Right lobe of liver (tissue), 6 donors: Measurements from ENCODE around the gene SLC27A1. TPM values are rescaled to one million over a fixed set of nuclear protein-coding genes. Genes with fewer than 3 reads are reported as not detected.

Experiments used
- ATAC-seq, 4 donors: fragments of 200-7000 bp; cut with Tn5 transposase; one replicate each; pipeline ENCODE4 v1.9.1; 2020; ENCODE audit warnings: mild to moderate bottlenecking in 4 of 4, moderate library complexity in 4 of 4
- DNase-seq, 3 donors: peaks; one replicate each; pipeline ENCODE4 v3.0.0-alpha.2; 2020
- H3K27ac ChIP-seq, 3 donors: fragments of 200-600 bp; one replicate each; pipeline ENCODE4 v1.8.0; 2022
- H3K27me3 ChIP-seq, 2 donors: fragments of 200-600 bp; one replicate each; pipeline ENCODE4 v1.8.0; 2022
- H3K36me3 ChIP-seq, 4 donors: fragments of 200-600 bp; sonication (generic) in 1 of 4; one replicate each; pipeline versions ENCODE4 v1.5.1 to v1.8.0; 2017 to 2022; ENCODE audit warnings: control low read depth in 1 of 4
- H3K4me1 ChIP-seq, 4 donors: fragments of 200-600 bp; sonication (generic) in 1 of 4; one replicate each; pipeline versions ENCODE4 v1.5.1 to v1.8.0; 2017 to 2022; ENCODE audit warnings: control low read depth in 1 of 4
- H3K4me3 ChIP-seq, 3 donors: fragments of 200-600 bp; one replicate each; pipeline ENCODE4 v1.8.0; 2022
- H3K9me3 ChIP-seq, 4 donors: fragments of 200-600 bp; sonication (generic) in 1 of 4; one replicate each; pipeline versions ENCODE4 v1.5.1 to v1.8.0; 2017 to 2022; ENCODE audit warnings: control low read depth in 1 of 4
- CTCF ChIP-seq, 4 donors: fragments of 200-600 bp in 3 of 4; fragments of 450-650 bp in 1 of 4; IDR thresholded peaks; one replicate each; pipeline versions ENCODE4 v1.5.1 to v1.8.0; 2016 to 2022; ENCODE audit warnings: antibody characterized with exemption in 4 of 4, mild to moderate bottlenecking in 2 of 4
- POLR2A ChIP-seq: fragments of 450-650 bp; IDR thresholded peaks from one replicate; pipeline ENCODE4 v1.6.1; 2017; ENCODE audit warnings: antibody characterized with exemption, mild to moderate bottlenecking
- WGBS: methylation state at CpG from one replicate; pipeline ENCODE4 v1.1.6; 2018; ENCODE audit warnings: low coverage, low lambda C conversion rate; ENCODE audit not compliant: insufficient coverage; ENCODE audit errors: missing lambda C conversion rate; 5-methylcytosine and 5-hydroxymethylcytosine counted together
- intact Hi-C, 2 donors: fragments of 100-400 bp; cut with DNase I; formaldehyde crosslinking; loops; one replicate each; pipeline versions ENCODE4 v1.11.2 to v1.14.1; 2022
- total RNA-seq, 6 experiments: library from RNA; depleted of rRNA in 2 of 6; stranded (reverse); fragments of >200 nt in 2 of 6; fragmentation: NEBNext Ultra II Directional in 3 of 6; extraction: Animal tissue kit (Norgen Biotek cat#: 25700) in 3 of 6; gene quantifications; one replicate each; pipeline versions ENCODE4 v1.1.0 to v1.2.4, GENCODE V29; 2016 to 2023
- donor health status: DM: no; HTN: yes; CAD: no.
- donor health status: DM: no; HTN: no; CAD: no.
- donor health status: DM: no; HTN: no; CAD: no.
- donor health status: DM: no; HTN: yes; CAD: no.
- donor health status: DM: no; HTN: yes; CAD: no.

Gene SLC27A1
- total RNA-seq, 6 experiments from 2014 or later = 5.1 to 12.3 (median 6.1) TPM

GRCh38 chr19:17460372-17461230 is 9.7 kb upstream of the SLC27A1 start, which contains the start of gene NXNL1:
Gene NXNL1 (minus strand): TSS chr19:17460926. CDS start chr19:17460869, 57 bp downstream.
- Histone ChIP-seq H3K36me3 (no peaks in the 10 kb centered on the region), H3K9me3 (no peaks in the 10 kb centered on the region), H3K27me3 (peaks cover 0 to 11% of the 10 kb centered on the region in 2 donors), H3K4me1 (no peaks in the 10 kb centered on the region), H3K4me3 (no peak within 1 kb of the TSS), H3K27ac (no peak within 1 kb of the TSS)
- WGBS = 46% methylated on average over 7 of the region's 26 CpGs
- TF ChIP-seq CTCF (IDR thresholded peaks at IDR 0.05) (no peak), POLR2A (no peak)
- intact Hi-C loops = no loop called here
- ATAC-seq (no peak), DNase-seq (no peak)

GRCh38 chr19:17466487-17466850 is 3.9 kb upstream of the SLC27A1 start:
- no peaks in the 10 kb centered on the region for H3K36me3 ChIP-seq
- H3K27me3 ChIP-seq = no peaks in the 10 kb centered on the region
- no peaks in the 10 kb centered on the region for H3K9me3 ChIP-seq
- no peak for ATAC-seq
- no peak overlapping the region for H3K27ac ChIP-seq
- no peak overlapping the region for H3K4me3 ChIP-seq
- no peak for DNase-seq
- 35% methylated on average over 6 of the region's 6 CpGs for WGBS
- H3K4me1 ChIP-seq = no peaks in the 10 kb centered on the region
- intact Hi-C loops = no loop called here
- no peak for TF ChIP-seq CTCF (IDR thresholded peaks at IDR 0.05)

DNA sequence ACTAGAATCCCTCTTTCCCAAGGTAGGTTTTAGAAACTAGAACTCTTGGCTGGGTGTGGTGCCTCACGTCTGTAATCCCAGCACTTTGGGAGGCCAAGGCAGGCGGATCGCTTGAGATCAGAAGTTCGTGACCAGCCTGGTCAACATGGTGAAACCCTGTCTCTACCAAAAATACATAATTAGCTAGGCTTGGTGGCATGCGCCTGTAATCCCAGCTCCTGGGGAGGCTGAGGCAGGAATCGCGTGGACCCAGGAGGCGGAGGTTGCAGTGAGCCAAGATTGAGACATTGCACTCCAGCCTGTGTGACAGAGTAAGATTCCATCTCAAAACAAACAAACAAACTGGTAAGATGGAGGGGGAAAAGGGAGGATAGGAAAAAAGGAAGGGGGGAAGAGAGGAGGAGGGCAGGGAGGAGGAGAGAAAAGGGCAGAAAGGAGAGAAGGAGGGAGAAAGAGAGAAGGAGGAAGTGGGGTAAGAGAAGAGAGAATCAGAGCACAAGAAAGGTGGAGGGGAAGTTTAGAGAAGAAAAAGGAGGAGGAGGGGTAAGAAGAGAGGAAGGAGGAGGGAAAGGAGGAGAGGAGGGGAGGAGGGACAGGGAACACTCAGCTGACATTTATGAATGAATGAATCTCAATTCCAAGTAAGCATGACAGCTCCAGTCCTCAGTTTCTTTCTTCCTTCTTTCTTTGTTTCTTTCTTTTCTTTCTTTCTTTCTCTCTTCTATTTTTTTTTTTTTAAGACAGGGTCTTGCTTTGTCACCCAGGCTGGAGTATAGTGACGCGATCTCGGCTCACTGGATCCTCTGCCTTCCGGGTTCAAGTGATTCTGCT is 2.6 kb upstream of the SLC27A1 start:
- 46% methylated on average over 6 of the region's 12 CpGs for WGBS
- H3K36me3 ChIP-seq = no peaks in the 10 kb centered on the region
- no peak for ATAC-seq
- DNase-seq = no peak
- H3K9me3 ChIP-seq = no peaks in the 10 kb centered on the region
- intact Hi-C loops = no loop called here
- H3K4me3 ChIP-seq = no peak overlapping the region
- TF ChIP-seq POLR2A = no peak
- TF ChIP-seq CTCF (IDR thresholded peaks at IDR 0.05) = no peak
- H3K27me3 ChIP-seq = no peaks in the 10 kb centered on the region
- no peak overlapping the region for H3K27ac ChIP-seq
- no peaks in the 10 kb centered on the region for H3K4me1 ChIP-seq

- intact Hi-C loops = no loop called here
- ATAC-seq = no peak
- H3K27ac ChIP-seq = no peak overlapping the region
- no peaks in the 10 kb centered on the region for H3K4me1 ChIP-seq
- WGBS = 49% methylated on average over 10 of the region's 25 CpGs
- TF ChIP-seq POLR2A (no peak), CTCF (IDR thresholded peaks at IDR 0.05) (no peak)
- DNase-seq = peak in 1 of 3 donors; percentile 38
- H3K36me3 ChIP-seq = no peaks in the 10 kb centered on the region
- H3K4me3 ChIP-seq = no peak overlapping the region
- H3K9me3 ChIP-seq = no peaks in the 10 kb centered on the region
- no peaks in the 10 kb centered on the region for H3K27me3 ChIP-seq
Measured at GRCh38 chr19:17468302-17469091, 1.8 kb upstream of the SLC27A1 start.
